Gastroesophageal sphincter (tissue), 3 donors: ENCODE data around the gene RYR2.

Source experiments
- CTCF ChIP-seq, 4 experiments: fragments of 200-600 bp in 2 of 4; fragments of 450-650 bp in 2 of 4; sonication (generic) in 1 of 4; IDR thresholded peaks; one replicate each; pipeline ENCODE4 v1.5.1; 2017 to 2019; ENCODE audit warnings: antibody characterized with exemption in 4 of 4, mild to moderate bottlenecking in 2 of 4, moderate library complexity in 2 of 4
- POLR2AphosphoS5 ChIP-seq: sonication (generic); formaldehyde crosslinking; IDR thresholded peaks from one replicate; pipeline ENCODE4 v1.6.1; 2017; ENCODE audit warnings: antibody characterized with exemption

GRCh38 chr1:237269938-237270337 lies 228.0 kb downstream of the RYR2 start:
- no peak for TF ChIP-seq POLR2AphosphoS5
- TF ChIP-seq CTCF (IDR thresholded peaks at IDR 0.05): no peak
